Stimulated activated CD4-positive, alpha-beta T cell treated with anti-CD3 and anti-CD28 coated beads, Interleukin-1b, Interleukin-23, amount 100 ng/mL, for 48 hours (primary cell): Measurements from ENCODE around the gene ADAMTS20.

Experiments
- DNase-seq: peaks from one replicate; pipeline ENCODE4 v3.0.0-alpha.2; 2020

Gene ADAMTS20

GRCh38 chr12:43307126-43307525 is 244.9 kb downstream of the ADAMTS20 start:
- DNase-seq: no peak

- no peak for DNase-seq
Observed at GRCh38 chr12:43306066-43306465, 245.9 kb downstream of the ADAMTS20 start.

- DNase-seq: no peak
Observed at GRCh38 chr12:43305065-43305464, 246.9 kb downstream of the ADAMTS20 start.
